GM21529 (cell line): Measurements from ENCODE around the gene SH3TC2.

Experiments used
- ATAC-seq: cut with Tn5 transposase; IDR thresholded peaks from one replicate; pipeline ENCODE4 v1.9.1; 2021; ENCODE audit not compliant: unreplicated experiment

Gene SH3TC2

DNA sequence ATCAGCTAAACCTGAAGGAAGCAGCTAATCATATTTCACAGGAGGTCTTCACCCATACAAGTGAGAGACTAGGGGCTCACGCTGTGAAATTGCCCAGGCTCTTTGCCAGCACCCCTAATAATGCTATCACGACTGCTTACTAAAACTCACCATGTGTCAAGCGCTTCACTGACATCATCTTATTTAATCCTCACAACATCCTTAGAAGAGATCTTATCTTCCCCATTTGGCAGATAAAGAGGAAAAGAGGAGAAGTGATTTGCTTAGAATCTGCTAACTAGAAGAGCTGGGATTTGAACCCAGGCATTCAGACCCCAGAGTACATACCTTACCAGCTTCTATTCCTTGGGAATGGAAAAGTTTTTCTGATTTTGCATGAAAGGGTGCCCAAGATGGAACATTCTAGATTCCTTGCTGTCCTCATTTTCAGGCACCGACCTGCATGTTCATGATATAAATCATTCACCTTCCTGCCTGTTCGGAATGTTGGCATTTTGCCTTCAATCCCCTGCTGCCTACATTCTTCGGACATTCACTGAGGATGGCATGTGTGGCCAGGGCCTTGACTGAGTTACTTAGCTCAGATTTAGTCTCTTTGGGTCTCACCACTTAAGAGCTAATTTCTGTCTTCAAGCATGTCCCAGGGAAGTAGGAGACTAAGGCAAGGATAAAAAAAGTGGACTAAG, 88.1 kb downstream of the SH3TC2 start:
- ATAC-seq: no peak

- no peak for ATAC-seq
Observed at GRCh38 chr5:148973455-148973854, 89.4 kb downstream of the SH3TC2 start.

DNA sequence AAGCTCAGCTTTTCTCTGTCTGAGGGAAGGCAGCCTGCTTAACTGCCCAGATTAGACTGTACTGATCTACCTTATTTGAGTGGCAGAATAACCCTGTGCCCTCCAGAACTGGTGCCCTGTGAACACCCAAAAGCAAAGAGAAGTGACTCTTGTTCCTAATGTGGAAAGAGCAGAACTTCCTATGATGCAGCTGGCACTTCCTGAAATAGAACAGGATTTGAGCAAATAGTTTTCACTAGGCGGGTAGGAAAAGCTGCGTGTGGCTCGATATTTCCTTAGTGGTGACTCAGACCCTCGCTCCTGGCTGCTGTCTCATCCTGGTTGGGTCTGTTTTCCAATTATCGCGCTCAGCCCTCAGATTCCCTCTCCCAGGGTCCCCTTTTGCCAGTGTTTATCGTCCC, 89.9 kb downstream of the SH3TC2 start:
- ATAC-seq: no peak

DNA sequence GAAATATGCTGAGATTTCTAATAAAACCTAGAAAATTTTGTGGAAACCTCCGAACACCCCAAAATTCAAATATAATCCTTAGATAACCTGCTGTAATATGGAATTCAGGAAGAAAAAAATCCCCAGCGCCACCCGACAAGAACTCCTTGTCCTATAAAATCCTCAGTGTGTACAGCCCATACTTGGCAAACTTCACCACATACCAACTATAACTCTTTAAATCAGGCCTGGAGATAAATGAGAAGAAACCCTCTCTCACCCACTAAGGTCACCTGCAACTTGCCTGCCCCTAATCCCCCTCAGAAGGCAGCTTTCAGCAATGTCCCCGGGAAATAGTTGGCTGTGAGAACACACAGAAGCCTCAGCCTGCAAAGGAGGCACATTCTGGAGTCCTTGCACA, 90.5 kb downstream of the SH3TC2 start:
- ATAC-seq: no peak

- ATAC-seq: no peak
Observed at GRCh38 chr5:148970876-148971275, 92.0 kb downstream of the SH3TC2 start.

DNA sequence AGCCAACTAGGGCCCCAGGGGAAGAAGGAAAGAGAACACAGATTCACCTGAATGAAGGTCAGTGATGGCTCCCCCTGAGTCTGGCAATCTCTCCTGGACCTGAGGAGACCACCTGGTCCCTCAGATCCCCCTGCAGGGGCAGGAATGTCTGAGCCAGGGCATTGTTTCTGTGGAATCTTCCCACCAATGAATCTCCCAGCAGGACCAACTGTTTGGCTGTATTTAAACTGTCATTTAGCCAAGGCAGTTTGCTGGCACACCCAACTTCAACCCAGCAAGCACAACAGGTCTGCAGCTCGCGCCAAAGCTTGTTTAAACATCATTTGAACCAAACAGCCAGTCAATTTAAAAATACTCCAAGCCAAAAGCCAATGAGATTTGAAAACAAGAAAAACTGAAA, 92.6 kb downstream of the SH3TC2 start:
- no peak for ATAC-seq

- no peak for ATAC-seq
Observed at GRCh38 chr5:148969291-148969690, 93.6 kb downstream of the SH3TC2 start.

GRCh38 chr5:148968311-148968710, 94.6 kb downstream of the SH3TC2 start:
- no peak for ATAC-seq

GRCh38 chr5:148967783-148968182, 95.1 kb downstream of the SH3TC2 start:
- no peak for ATAC-seq

- ATAC-seq: no peak
Observed at GRCh38 chr5:148966938-148967337, 95.9 kb downstream of the SH3TC2 start.

DNA sequence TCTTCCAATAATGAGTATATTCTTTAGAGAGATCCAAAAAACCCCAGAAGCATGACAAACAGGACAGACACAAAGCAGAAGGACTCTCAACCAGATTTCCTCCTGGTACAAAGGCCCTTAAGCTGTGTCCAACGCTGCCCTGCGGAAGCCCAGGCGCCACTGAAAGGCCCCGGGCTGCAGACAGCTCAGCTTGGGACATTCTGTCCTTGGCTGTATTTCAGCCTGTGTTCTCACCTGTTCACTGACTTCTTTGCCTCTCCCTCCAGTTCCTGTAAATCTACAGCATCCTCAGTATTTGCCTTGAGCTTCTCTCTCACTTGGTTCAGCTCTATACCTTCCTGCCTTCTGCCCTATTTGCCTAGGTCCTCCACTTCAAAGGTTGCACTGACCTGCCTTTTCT, 96.5 kb downstream of the SH3TC2 start:
- ATAC-seq: no peak

- ATAC-seq: no peak
Observed at GRCh38 chr5:148965511-148966265, 97.2 kb downstream of the SH3TC2 start.

DNA sequence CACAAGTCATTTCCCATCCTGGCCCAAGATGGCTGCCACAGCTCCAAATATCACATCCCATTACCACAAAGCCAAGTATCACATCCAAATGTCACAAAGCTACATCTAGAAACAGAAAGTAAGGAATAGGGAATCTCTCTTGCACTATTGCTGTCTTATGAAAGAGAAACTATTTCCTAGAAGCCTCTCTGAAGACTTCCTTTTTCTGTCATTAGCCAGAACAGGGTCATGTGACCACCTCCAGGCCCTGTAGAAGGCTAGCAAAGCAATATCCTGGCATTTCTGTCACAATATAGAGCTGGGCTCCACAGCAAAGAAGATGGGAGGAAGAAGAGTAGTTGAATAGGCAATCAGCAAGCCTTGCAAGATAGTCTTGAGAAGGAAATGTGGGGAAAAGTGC, 99.2 kb downstream of the SH3TC2 start:
- ATAC-seq: peak; percentile 48

GRCh38 chr5:148962761-148963324, 100.0 kb downstream of the SH3TC2 start:
- no peak for ATAC-seq

DNA sequence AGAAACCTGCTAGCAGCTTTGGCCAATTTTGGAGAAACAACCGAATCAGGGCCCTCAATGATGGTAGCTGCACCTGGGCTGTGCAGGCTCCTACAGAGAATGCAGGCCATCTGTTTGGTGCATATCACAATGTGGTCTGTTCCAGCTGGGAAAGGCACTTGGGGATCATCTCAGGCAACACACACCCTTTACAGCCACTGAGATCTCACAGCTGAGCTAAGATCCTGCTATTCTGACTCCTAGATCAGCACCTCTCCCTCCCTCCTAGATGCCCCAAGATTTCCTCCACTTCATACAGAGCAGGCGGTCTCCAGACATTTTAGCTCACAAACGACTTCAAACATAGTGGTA, 100.7 kb downstream of the SH3TC2 start:
- ATAC-seq: no peak

GRCh38 chr5:148961261-148962199, 101.3 kb downstream of the SH3TC2 start:
- no peak for ATAC-seq

- ATAC-seq: no peak
Observed at GRCh38 chr5:148960070-148960769, 102.6 kb downstream of the SH3TC2 start.

DNA sequence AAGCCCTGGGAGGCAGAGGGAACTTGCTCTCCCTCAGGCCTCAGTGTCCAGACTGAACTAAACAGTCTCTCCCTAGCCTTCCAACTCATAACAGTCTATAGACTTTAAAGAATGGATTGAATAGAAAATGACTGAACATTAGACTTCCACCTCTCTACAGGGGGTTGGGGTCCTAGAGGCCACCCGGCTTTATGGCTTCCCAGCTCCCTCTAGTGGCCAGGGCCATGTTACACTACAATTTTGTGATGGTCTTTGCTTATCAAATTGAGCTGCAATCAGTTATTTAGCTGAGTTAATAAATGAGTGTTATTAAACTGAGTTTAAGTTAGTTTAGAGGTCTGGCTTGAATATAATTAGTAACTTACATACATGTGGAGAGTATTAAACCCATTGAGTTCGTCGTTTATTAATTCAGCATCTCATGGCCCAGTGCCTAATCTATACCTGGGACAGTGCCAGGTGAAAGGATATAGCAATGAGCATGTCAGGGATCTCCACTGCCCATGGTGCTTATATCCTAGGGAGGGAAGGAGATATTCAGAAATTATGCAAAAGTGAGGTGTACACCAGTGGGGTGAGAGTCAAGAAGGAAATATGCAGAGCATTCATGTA, 105.2 kb downstream of the SH3TC2 start:
- peak; percentile 49 for ATAC-seq

DNA sequence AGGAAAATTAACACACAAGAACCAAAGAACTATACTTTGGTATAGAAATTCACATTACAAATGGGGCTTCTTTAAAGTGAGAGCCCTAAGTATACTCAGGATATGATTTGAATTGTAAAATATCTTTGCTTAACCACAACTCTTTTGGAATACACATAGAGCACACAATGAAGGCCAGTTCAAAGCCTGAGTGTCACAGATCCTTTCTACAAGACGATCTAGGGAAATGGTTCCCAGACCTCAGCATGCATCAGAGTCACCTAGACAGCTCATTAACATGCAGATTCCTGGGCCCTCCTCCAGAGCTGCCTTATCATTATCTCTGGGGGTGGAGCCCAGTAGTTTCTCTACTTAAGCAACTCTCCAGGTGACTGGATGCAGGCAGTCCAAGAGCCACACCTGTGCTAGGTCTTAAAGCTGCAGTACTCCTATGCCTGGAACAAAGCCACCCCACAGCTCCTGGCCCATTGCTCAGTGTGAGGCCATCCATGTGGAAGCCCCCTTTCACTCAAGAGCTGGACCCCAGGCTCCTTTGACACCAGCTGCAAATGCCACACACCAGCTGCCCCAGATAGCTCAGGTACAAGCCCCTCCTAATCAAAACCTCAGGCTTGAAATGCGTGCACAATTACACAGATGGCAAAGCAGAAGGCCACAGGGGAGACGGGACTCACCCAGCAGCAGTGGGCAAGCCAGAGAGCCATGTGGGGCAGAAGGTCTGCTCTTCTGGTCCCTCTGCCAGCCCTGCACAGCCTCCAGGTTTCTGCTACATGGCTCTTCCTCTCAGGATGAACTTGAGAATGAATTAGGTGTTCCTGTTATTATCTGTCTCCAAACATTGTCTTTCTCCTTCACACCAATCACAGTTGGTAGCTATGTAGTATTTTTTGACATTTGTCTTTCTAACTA, 106.1 kb downstream of the SH3TC2 start:
- ATAC-seq: no peak
